DMS153 treated with DMSO at 0.1 percent for 48 hours (cell line): ENCODE measurements around the gene HACD2.

Experiments
- DNase-seq: peaks from one replicate; lab custom pipeline; 2025; ENCODE audit not compliant: unreplicated experiment; lab: John Stamatoyannopoulos, UW

Gene HACD2

GRCh38 chr3:123486460-123486859, 98.4 kb downstream of the HACD2 start:
- DNase-seq: no peak

- no peak for DNase-seq
Measured at GRCh38 chr3:123485551-123485950, 99.3 kb downstream of the HACD2 start.

- DNase-seq: no peak
Measured at GRCh38 chr3:123483146-123483545, 101.7 kb downstream of the HACD2 start.

GRCh38 chr3:123481722-123482457, 103.0 kb downstream of the HACD2 start:
- no peak for DNase-seq

- no peak for DNase-seq
Measured at GRCh38 chr3:123481071-123481470, 103.8 kb downstream of the HACD2 start.

GRCh38 chr3:123480428-123480827, 104.4 kb downstream of the HACD2 start:
- DNase-seq: no peak

GRCh38 chr3:123479891-123480290, 105.0 kb downstream of the HACD2 start:
- no peak for DNase-seq

GRCh38 chr3:123478314-123478713, 106.5 kb downstream of the HACD2 start:
- no peak for DNase-seq

- DNase-seq: no peak
Measured at GRCh38 chr3:123476967-123477750, 107.7 kb downstream of the HACD2 start.

GRCh38 chr3:123475786-123476185, 109.1 kb downstream of the HACD2 start:
- no peak for DNase-seq

GRCh38 chr3:123471106-123471505, 113.7 kb downstream of the HACD2 start:
- no peak for DNase-seq

GRCh38 chr3:123469323-123469995, 115.4 kb downstream of the HACD2 start:
- no peak for DNase-seq

GRCh38 chr3:123467046-123467445, 117.8 kb downstream of the HACD2 start:
- DNase-seq: no peak

- DNase-seq: no peak
Measured at GRCh38 chr3:123464211-123464610, 120.6 kb downstream of the HACD2 start.

- no peak for DNase-seq
Measured at GRCh38 chr3:123459862-123460261, 125.0 kb downstream of the HACD2 start.

GRCh38 chr3:123458255-123458654, 126.6 kb downstream of the HACD2 start:
- no peak for DNase-seq

- DNase-seq: no peak
Measured at GRCh38 chr3:123457841-123458240, 127.0 kb downstream of the HACD2 start.

GRCh38 chr3:123453675-123454074, 131.2 kb downstream of the HACD2 start:
- DNase-seq: no peak

GRCh38 chr3:123451186-123451585, 133.7 kb downstream of the HACD2 start:
- no peak for DNase-seq

GRCh38 chr3:123449997-123450604, 134.8 kb downstream of the HACD2 start:
- no peak for DNase-seq
